MCF 10A (cell line): ENCODE measurements around the gene DRAM1. TPM values are rescaled to one million over a fixed set of nuclear protein-coding genes. Genes with fewer than 3 reads are reported as not detected.

Experiments used
- BruUV-seq: library from RNA; stranded (reverse); fragments of 400-500 nt; replicated peaks from 2 replicates; lab custom pipeline; 2021; lab: Mats Ljungman, UMichigan
- CTCF ChIA-PET: fragments of 300-600 bp; sonication (Branson Sonifier 250); formaldehyde crosslinking; extraction: SDS; loops from one replicate; lab custom pipeline; 2021; ENCODE audit warnings: antibody characterized with exemption, inconsistent platforms; lab: Yijun Ruan, JAX
- POLR2A ChIA-PET: fragments of 300-600, 350-650 bp; sonication (Branson Sonifier 250); formaldehyde crosslinking; extraction: SDS; loops from one replicate; lab custom pipeline; 2020; ENCODE audit warnings: antibody characterized with exemption, inconsistent platforms; lab: Yijun Ruan, JAX
- DNase-seq: peaks from one replicate; pipeline ENCODE4 v3.0.0-alpha.2; 2018; ENCODE audit not compliant: unreplicated experiment
- H3K27ac Mint-ChIP-seq: one replicate; pipeline ENCODE4 v1.8.0; 2022; ENCODE audit warnings: mild to moderate bottlenecking, low read depth, mixed read lengths; ENCODE audit not compliant: unreplicated experiment
- H3K27me3 Mint-ChIP-seq: one replicate; pipeline ENCODE4 v1.8.0; 2022; ENCODE audit warnings: mixed read lengths; ENCODE audit not compliant: insufficient read depth, unreplicated experiment
- H3K36me3 Mint-ChIP-seq: one replicate; pipeline ENCODE4 v1.8.0; 2022; ENCODE audit warnings: mild to moderate bottlenecking, moderate library complexity, mixed read lengths; ENCODE audit not compliant: insufficient read depth, unreplicated experiment
- H3K4me1 Mint-ChIP-seq: one replicate; pipeline ENCODE4 v1.8.0; 2022; ENCODE audit warnings: mixed read lengths; ENCODE audit not compliant: insufficient read depth, unreplicated experiment
- H3K4me3 Mint-ChIP-seq: one replicate; pipeline ENCODE4 v1.8.0; 2022; ENCODE audit warnings: mild to moderate bottlenecking, moderate library complexity, mixed read lengths; ENCODE audit not compliant: unreplicated experiment
- H3K9me3 Mint-ChIP-seq: one replicate; pipeline ENCODE4 v1.8.0; 2022; ENCODE audit warnings: mixed read lengths; ENCODE audit not compliant: unreplicated experiment
- CTCF ChIP-seq: fragments of 200-600 bp; IDR thresholded peaks from one replicate; pipeline ENCODE4 v1.8.0; 2022; ENCODE audit warnings: antibody characterized with exemption, mild to moderate bottlenecking; ENCODE audit not compliant: unreplicated experiment
- intact Hi-C: fragments of 100-400 bp; cut with micrococcal nuclease; formaldehyde crosslinking; loops from 2 replicates; pipeline ENCODE4 v1.14.1; 2022
- total RNA-seq: library from RNA; stranded (reverse); gene quantifications from 2 replicates; pipeline ENCODE4 v1.2.3, GENCODE V29; 2022

Gene DRAM1
- total RNA-seq, 1 experiment from 2014 or later, result 8.7 TPM

- POLR2A ChIA-PET, result interaction anchor here (2.4 kb wide), 1 partner anchor 15 kb away, joined by 7 read pairs; no protein-coding TSS in a partner anchor
- no peak overlapping the region for H3K4me3 Mint-ChIP-seq
- no peak overlapping the region for H3K27ac Mint-ChIP-seq
- no peak for DNase-seq
- H3K27me3 Mint-ChIP-seq, result no peaks in the 10 kb centered on the region
- peaks cover 23% of the 10 kb centered on the region for H3K4me1 Mint-ChIP-seq
- no peaks in the 10 kb centered on the region for H3K36me3 Mint-ChIP-seq
- intact Hi-C loops, result no loop called here
- TF ChIP-seq CTCF, result no peak
- no peaks in the 10 kb centered on the region for H3K9me3 Mint-ChIP-seq
- CTCF ChIA-PET, result interaction anchor here (0.6 to 1.6 kb wide), 3 partner anchors 15 to 175 kb away, joined by 3 to 7 read pairs (median 4); no protein-coding TSS in a partner anchor
- no TSS peak for BruUV-seq
Observed at GRCh38 chr12:101920906-101921305, 43.5 kb downstream of the DRAM1 start.

GRCh38 chr12:101923045-101923718, 45.8 kb downstream of the DRAM1 start:
- intact Hi-C loops, result no loop called here
- H3K27ac Mint-ChIP-seq, result no peak overlapping the region
- no TSS peak for BruUV-seq
- peaks cover 16% of the 10 kb centered on the region for H3K4me1 Mint-ChIP-seq
- ChIA-PET CTCF (interaction anchor here (0.5 to 0.9 kb wide), 2 partner anchors 10 to 956 kb away, joined by 4 to 7 read pairs; no protein-coding TSS in a partner anchor), POLR2A (interaction anchor here (2.4 kb wide), 1 partner anchor 13 kb away, joined by 7 read pairs; no protein-coding TSS in a partner anchor)
- H3K9me3 Mint-ChIP-seq, result no peaks in the 10 kb centered on the region
- no peaks in the 10 kb centered on the region for H3K27me3 Mint-ChIP-seq
- no peak overlapping the region for H3K4me3 Mint-ChIP-seq
- DNase-seq, result no peak
- H3K36me3 Mint-ChIP-seq, result no peaks in the 10 kb centered on the region
- no peak for TF ChIP-seq CTCF

GRCh38 chr12:101924618-101925017, 47.2 kb downstream of the DRAM1 start:
- Mint-ChIP-seq H3K4me3 (no peak overlapping the region), H3K27ac (no peak overlapping the region), H3K36me3 (no peaks in the 10 kb centered on the region), H3K27me3 (no peaks in the 10 kb centered on the region), H3K4me1 (peaks cover 16% of the 10 kb centered on the region), H3K9me3 (no peaks in the 10 kb centered on the region)
- ChIA-PET CTCF (no interaction called here), POLR2A (no interaction called here)
- no peak for DNase-seq
- no peak for TF ChIP-seq CTCF
- BruUV-seq, result no TSS peak
- intact Hi-C loops, result no loop called here

- intact Hi-C loops, result no loop called here
- H3K4me3 Mint-ChIP-seq, result no peak overlapping the region
- CTCF ChIA-PET, result interaction anchor here (0.6 to 0.7 kb wide), 3 partner anchors 28 to 520 kb away, joined by 3 to 8 read pairs (median 3); no protein-coding TSS in a partner anchor
- DNase-seq, result peak; percentile 89
- no peaks in the 10 kb centered on the region for H3K36me3 Mint-ChIP-seq
- no peaks in the 10 kb centered on the region for H3K9me3 Mint-ChIP-seq
- no peak for TF ChIP-seq CTCF
- peak overlapping the region; percentile 77 for H3K27ac Mint-ChIP-seq
- POLR2A ChIA-PET, result interaction anchor here (0.9 to 1.2 kb wide), 2 partner anchors 11 to 25 kb away, joined by 3 to 4 read pairs; no protein-coding TSS in a partner anchor
- peaks cover 16% of the 10 kb centered on the region for H3K4me1 Mint-ChIP-seq
- H3K27me3 Mint-ChIP-seq, result no peaks in the 10 kb centered on the region
- no TSS peak for BruUV-seq
Observed at GRCh38 chr12:101925361-101925760, 48.0 kb downstream of the DRAM1 start.
